ENCODE results near the gene NFE2.

- TF ChIP-seq CTCF (IDR thresholded peaks at IDR 0.05; ENCODE audit: low read depth, low read length, missing input control) (no peak), NR2F2 (IDR thresholded peaks at IDR 0.05) (no peak), TAF1 (conservative IDR thresholded peaks at IDR 0.05) (no peak), HNF4G (IDR thresholded peaks at IDR 0.05) (no peak)
Measured at GRCh38 chr12:54258201-54258681, 42.6 kb downstream of the NFE2 start.
